ENCODE data around the gene CD44. TPM values are rescaled to one million over a fixed set of nuclear protein-coding genes. Genes with fewer than 3 reads are reported as not detected.

Gene CD44
- total and polyA plus RNA-seq, 10 of the 15 experiments (the other 5 are each of a cell fraction or from before 2014, with no cell fraction given) = 57.1 to 293 (median 120) TPM

- no peak overlapping the region for H3K4me2 ChIP-seq (ENCODE audit: control insufficient read depth, insufficient read depth)
- H3K9ac ChIP-seq (ENCODE audit: control insufficient read depth, insufficient read depth, low read length) = no peak overlapping the region
- no peak overlapping the region for H2AFZ ChIP-seq (ENCODE audit: control insufficient read depth, low read depth, low read length)
- peaks cover 4 to 6% of the 10 kb centered on the region in 2 experiments; a peak in 3 of 4 replicates for H3K36me3 ChIP-seq (ENCODE audit: control insufficient read depth in 2 of 2, insufficient read depth in 2 of 2, low read length in 1 of 2)
- H3K79me2 ChIP-seq (ENCODE audit: control insufficient read depth, insufficient read depth, low read length) = no peaks in the 10 kb centered on the region
- ChIA-PET CTCF (interaction anchor here (0.7 to 1.4 kb wide), 2 partner anchors 11 to 43 kb away, joined by 3 to 4 read pairs; no protein-coding TSS in a partner anchor), RAD21 (ENCODE audit: unreplicated experiment) (interaction anchor here (1.0 kb wide), 1 partner anchor 69 kb away, joined by 3 read pairs; no protein-coding TSS in a partner anchor), SMC1A (ENCODE audit: uncharacterized antibody, unreplicated experiment) (interaction anchor here (0.8 to 19.2 kb wide), 4 partner anchors 9 to 180 kb away, joined by 3 to 260 read pairs (median 3); no protein-coding TSS in a partner anchor), POLR2A (interaction anchor here (0.7 to 1.7 kb wide), 2 partner anchors 9 to 60 kb away, joined by 3 to 6 read pairs; no protein-coding TSS in a partner anchor)
- H3K4me1 ChIP-seq (ENCODE audit: control insufficient read depth, insufficient read depth, low read length) = peaks cover 17% of the 10 kb centered on the region; the same call in 1 of the 2 replicates
- no TSS peak for BruUV-seq (replicated peaks)
- TF ChIP-seq SUZ12 (IDR thresholded peaks at IDR 0.05; ENCODE audit: unreplicated experiment) = no peak
- TF ChIP-seq YBX1 (IDR thresholded peaks at IDR 0.05) = no peak
- TF ChIP-seq NR2C1 (IDR thresholded peaks at IDR 0.05) = no peak
- H4K20me1 ChIP-seq (ENCODE audit: control insufficient read depth, insufficient read depth) = no peaks in the 10 kb centered on the region
- H3K4me3 ChIP-seq = no peak overlapping the region
- WGBS (ENCODE audit: insufficient coverage, insufficient replicate concordance, low lambda C conversion rate, missing lambda C conversion rate) = 97% methylated on average over 3 of the region's 3 CpGs
- no peak overlapping the region for H3K27ac ChIP-seq (ENCODE audit: control insufficient read depth, insufficient read depth)
- intact Hi-C loops (cut with micrococcal nuclease; ENCODE audit: unreplicated experiment) (no loop called here), in situ Hi-C loops (cut with MboI) (no loop called here)
- H3K9me3 ChIP-seq (replicated peaks; ENCODE audit: control insufficient read depth, insufficient read depth, low read length) = no peaks in the 10 kb centered on the region
- ATAC-seq (no peak), FAIRE-seq (no peak), DNase-seq (ENCODE audit: low read depth, low spot score) (no peak)
- no peaks in the 10 kb centered on the region for H3K27me3 ChIP-seq (replicated peaks in 1 of 2; ENCODE audit: control insufficient read depth in 2 of 2, insufficient read depth in 2 of 2, low read length in 1 of 2)
These were observed 49.0 kb downstream of the CD44 start for GRCh38 chr11:35187996-35188395.

- Histone ChIP-seq H3K9ac (ENCODE audit: control insufficient read depth, insufficient read depth, low read length) (no peak overlapping the region), H2AFZ (ENCODE audit: control insufficient read depth, low read depth, low read length) (no peak overlapping the region), H4K20me1 (ENCODE audit: control insufficient read depth, insufficient read depth) (no peaks in the 10 kb centered on the region), H3K36me3 (ENCODE audit: control insufficient read depth in 2 of 2, insufficient read depth in 2 of 2, low read length in 1 of 2) (peaks cover 4 to 6% of the 10 kb centered on the region in 2 experiments; a peak in 3 of 4 replicates), H3K27me3 (replicated peaks in 1 of 2; ENCODE audit: control insufficient read depth in 2 of 2, insufficient read depth in 2 of 2, low read length in 1 of 2) (no peaks in the 10 kb centered on the region), H3K4me3 (no peak overlapping the region), H3K9me3 (replicated peaks; ENCODE audit: control insufficient read depth, insufficient read depth, low read length) (no peaks in the 10 kb centered on the region), H3K4me2 (ENCODE audit: control insufficient read depth, insufficient read depth) (no peak overlapping the region), H3K27ac (ENCODE audit: control insufficient read depth, insufficient read depth) (no peak overlapping the region), H3K79me2 (ENCODE audit: control insufficient read depth, insufficient read depth, low read length) (no peaks in the 10 kb centered on the region), H3K4me1 (ENCODE audit: control insufficient read depth, insufficient read depth, low read length) (peaks cover 17% of the 10 kb centered on the region; the same call in 1 of the 2 replicates)
- no peak for TF ChIP-seq FOXK2 (IDR thresholded peaks at IDR 0.05)
- TF ChIP-seq CEBPB (IDR thresholded peaks at IDR 0.05; ENCODE audit: borderline replicate concordance in 1 of 2, low read depth in 2 of 2, low read length in 2 of 2) = peak in 1 of 2 experiments; percentile 52; a peak in 1 of 4 replicates
- no TSS peak for BruUV-seq (replicated peaks)
- WGBS (ENCODE audit: insufficient coverage, insufficient replicate concordance, low lambda C conversion rate, missing lambda C conversion rate) = 96% methylated on average over 6 of the region's 6 CpGs
- POLR2A ChIA-PET = no interaction called here
- CTCF ChIA-PET = interaction anchor here (1.0 to 2.2 kb wide), 3 partner anchors 8 to 115 kb away, joined by 4 to 7 read pairs (median 4); no protein-coding TSS in a partner anchor
- intact Hi-C loops (cut with micrococcal nuclease; ENCODE audit: unreplicated experiment) = no loop called here
- FAIRE-seq (no peak), ATAC-seq (no peak), DNase-seq (ENCODE audit: low read depth, low spot score) (no peak)
- in situ Hi-C loops (cut with MboI) = no loop called here
- SMC1A ChIA-PET (ENCODE audit: uncharacterized antibody, unreplicated experiment) = interaction anchor here (1.2 to 19.2 kb wide), 4 partner anchors 8 to 48 kb away, joined by 3 to 260 read pairs (median 9); no protein-coding TSS in a partner anchor
- RAD21 ChIA-PET (ENCODE audit: unreplicated experiment) = interaction anchor here (1.3 kb wide), 1 partner anchor 8 kb away, joined by 3 read pairs; no protein-coding TSS in a partner anchor
These were observed 51.9 kb downstream of the CD44 start for GRCh38 chr11:35190804-35191348.

All from GM12878 (cell line).